SJSA1 (cell line): ENCODE results near the gene CALHM3. TPM values are rescaled to one million over a fixed set of nuclear protein-coding genes. Genes with fewer than 3 reads are reported as not detected.

Experiments used
- DNase-seq, 2 experiments: peaks; one replicate each; pipeline ENCODE4 v3.0.0-alpha.2; 2015 to 2020; ENCODE audit warnings: low spot score in 2 of 2, low read depth in 1 of 2
- H3K27ac ChIP-seq: fragments of 250-450 bp; sonication (Bioruptor Pico); 2 replicates; pipeline ENCODE4 v1.5.1; 2020; ENCODE audit warnings: mild to moderate bottlenecking, moderate library complexity
- H3K27me3 ChIP-seq: fragments of 250-450 bp; sonication (Bioruptor Pico); replicated peaks from 2 replicates; pipeline ENCODE4 v1.5.1; 2020; ENCODE audit warnings: mild to moderate bottlenecking, moderate library complexity
- H3K36me3 ChIP-seq: fragments of 250-450 bp; sonication (Bioruptor Pico); 2 replicates; pipeline ENCODE4 v1.5.1; 2020; ENCODE audit warnings: mild to moderate bottlenecking
- H3K4me1 ChIP-seq: fragments of 250-450 bp; sonication (Bioruptor Pico); replicated peaks from 2 replicates; pipeline ENCODE4 v1.6.1; 2021; ENCODE audit warnings: mild to moderate bottlenecking
- H3K4me3 ChIP-seq: fragments of 250-450 bp; sonication (Bioruptor Pico); 2 replicates; pipeline ENCODE4 v1.5.1; 2020; ENCODE audit warnings: mild to moderate bottlenecking
- H3K9me3 ChIP-seq: fragments of 250-450 bp; sonication (Bioruptor Pico); replicated peaks from 2 replicates; pipeline ENCODE4 v1.5.1; 2020; ENCODE audit warnings: mild to moderate bottlenecking
- total RNA-seq: library from RNA; depleted of rRNA; stranded (reverse); fragments of >200 nt; shearing (Covaris generic); gene quantifications from 2 replicates; pipeline ENCODE4 v1.2.3, GENCODE V29; 2014

Gene CALHM3
- total RNA-seq, 1 experiment from 2014 or later, result not detected

DNA sequence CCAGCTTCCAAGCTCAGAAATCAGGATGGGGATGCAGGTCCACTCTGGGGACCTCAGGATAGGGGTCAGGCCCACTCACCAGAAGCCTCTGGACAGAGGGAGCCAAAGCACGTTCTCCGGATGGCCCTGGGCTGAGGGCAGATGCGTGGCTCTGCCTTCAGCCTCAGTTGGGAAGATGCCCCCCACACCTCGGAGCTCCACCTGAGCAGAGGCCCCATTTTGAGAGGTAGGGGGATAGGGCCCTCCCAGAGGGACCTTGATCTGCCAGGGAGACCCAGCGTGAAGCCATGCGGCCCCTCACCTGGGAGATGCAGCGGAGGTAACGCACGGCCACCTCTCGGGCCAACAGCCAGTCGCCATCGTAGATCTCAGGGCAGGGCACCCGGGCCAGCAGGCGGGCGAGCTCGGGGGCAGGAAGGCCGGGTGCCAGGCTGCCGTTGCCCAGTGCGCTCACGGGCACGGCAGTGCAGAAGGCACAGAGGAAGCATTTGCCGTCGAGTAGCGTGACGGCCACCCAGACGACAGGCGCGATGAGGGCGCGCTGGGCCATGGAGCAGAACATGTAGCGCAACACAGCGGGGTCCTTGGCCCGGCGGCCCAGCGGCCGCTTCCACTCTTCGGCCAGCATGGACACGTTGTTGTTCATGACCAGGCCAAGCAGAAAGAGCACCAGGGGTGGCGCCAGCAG lies 21.0 kb downstream of the CALHM3 start:
- no peaks in the 10 kb centered on the region for H3K4me1 ChIP-seq
- no peak overlapping the region for H3K27ac ChIP-seq
- H3K9me3 ChIP-seq, result no peaks in the 10 kb centered on the region

DNA sequence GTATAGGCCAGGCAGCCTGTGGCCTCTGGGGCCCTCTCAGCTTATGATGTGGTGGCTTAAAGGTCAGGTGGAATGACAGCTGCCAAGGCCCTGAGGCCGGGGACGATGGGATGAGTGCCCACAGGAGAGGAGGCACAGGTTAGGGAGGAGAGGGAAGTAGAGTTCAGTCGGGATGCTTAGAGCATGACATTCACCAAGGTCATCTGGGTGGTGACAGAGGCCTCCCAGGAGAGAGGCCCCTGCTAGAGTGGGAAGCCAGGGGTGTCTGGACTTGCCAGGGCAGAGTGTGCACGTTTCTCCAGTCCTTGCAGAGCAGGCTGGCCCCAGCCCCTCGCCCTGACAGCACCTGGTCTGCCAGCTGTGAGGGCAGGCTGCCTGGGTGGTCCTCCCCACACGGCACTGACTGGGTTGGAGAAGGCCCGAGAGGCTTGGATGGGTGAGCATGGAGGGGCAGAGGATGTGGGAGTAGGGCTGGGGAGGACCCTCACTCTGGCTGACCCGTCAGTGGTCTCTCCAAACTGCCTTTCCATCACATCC lies 21.8 kb downstream of the CALHM3 start:
- no peak for DNase-seq
- H3K36me3 ChIP-seq, result no peaks in the 10 kb centered on the region
- H3K9me3 ChIP-seq, result no peaks in the 10 kb centered on the region
- no peaks in the 10 kb centered on the region; the same call in 1 of the 2 replicates for H3K4me1 ChIP-seq
- H3K4me3 ChIP-seq, result no peak overlapping the region
- no peak overlapping the region for H3K27ac ChIP-seq
- no peaks in the 10 kb centered on the region for H3K27me3 ChIP-seq

More for the DNA sequence above, 21.0 kb downstream of the CALHM3 start:
- no peak overlapping the region for H3K4me3 ChIP-seq
- no peaks in the 10 kb centered on the region for H3K27me3 ChIP-seq
- DNase-seq, result no peak
- H3K36me3 ChIP-seq, result no peaks in the 10 kb centered on the region

DNA sequence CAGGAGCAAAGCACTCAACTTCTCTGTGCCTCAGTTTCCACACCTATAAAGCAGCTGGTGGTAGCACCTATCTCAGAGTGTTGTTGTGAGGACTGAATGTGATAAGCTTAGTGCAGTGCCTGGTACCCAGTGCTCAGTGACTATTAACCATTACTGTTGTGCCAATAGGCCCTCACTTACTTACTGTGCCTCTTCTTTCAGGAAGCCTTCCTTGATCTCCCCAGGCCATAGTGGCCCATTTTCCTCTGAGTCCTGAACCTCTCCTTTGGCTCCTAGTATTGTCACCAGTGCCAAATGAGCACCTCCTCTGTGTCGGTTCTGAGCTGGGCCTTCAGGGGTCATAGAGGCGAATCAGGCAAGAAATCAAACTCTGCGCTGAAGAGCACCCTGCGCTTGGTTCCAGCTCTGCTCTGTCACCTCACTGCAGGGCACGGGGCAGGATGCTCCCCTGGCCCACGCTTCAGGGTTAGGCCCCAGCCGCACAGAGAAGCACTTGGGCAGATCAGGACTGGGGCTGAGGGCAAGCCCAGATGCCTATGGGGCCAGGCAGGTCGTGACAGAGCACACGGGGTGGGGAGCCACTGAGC lies 22.9 kb downstream of the CALHM3 start:
- Histone ChIP-seq H3K27ac (no peak overlapping the region), H3K4me3 (no peak overlapping the region), H3K9me3 (no peaks in the 10 kb centered on the region), H3K4me1 (no peaks in the 10 kb centered on the region; the same call in 1 of the 2 replicates), H3K36me3 (no peaks in the 10 kb centered on the region), H3K27me3 (no peaks in the 10 kb centered on the region)
- DNase-seq, result no peak

DNA sequence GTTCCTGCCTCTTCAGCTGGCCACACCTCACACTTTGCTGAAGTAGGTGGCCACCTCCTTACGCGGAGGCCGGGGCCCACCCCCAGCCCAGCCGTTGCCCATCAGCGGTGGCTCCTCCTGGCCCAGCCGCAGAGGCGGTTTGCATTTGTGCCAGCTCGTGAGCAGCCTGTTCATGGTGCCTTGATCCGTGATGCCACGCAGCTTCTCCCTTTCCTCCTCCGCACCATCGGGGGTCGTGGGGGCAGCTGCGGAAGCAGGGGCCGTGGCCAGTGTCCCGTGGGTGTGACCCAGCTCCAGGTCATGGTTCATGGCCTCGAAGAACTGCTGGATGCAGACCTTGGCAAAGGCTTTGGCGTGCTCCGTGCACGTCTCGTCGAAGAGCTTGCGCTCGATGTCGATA lies 23.8 kb downstream of the CALHM3 start:
- DNase-seq, result no peak
- H3K4me1 ChIP-seq, result no peaks in the 10 kb centered on the region; the same call in 1 of the 2 replicates
- no peaks in the 10 kb centered on the region for H3K9me3 ChIP-seq
- no peak overlapping the region for H3K27ac ChIP-seq
- no peaks in the 10 kb centered on the region for H3K27me3 ChIP-seq
- no peak overlapping the region for H3K4me3 ChIP-seq
- no peaks in the 10 kb centered on the region for H3K36me3 ChIP-seq

DNA sequence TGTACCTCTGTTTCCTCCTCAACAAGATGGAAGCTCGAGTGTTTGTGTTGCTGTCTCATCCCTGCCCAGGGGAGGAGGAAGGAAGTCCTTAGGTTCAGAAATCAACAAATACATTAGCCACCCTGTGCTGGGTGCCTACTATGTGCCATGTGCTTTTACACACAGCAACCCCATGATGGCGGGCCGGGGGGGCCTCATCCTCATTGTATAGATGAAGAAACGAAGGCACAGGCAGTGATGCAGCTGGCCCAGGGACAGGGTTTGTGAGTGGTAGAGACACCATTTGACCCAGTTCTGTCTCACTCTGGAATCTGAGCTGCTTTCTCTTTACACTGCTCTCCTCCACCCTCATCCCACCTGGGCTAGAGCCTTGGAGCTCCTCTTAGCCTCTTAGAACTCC lies 25.0 kb downstream of the CALHM3 start:
- H3K9me3 ChIP-seq, result no peaks in the 10 kb centered on the region
- no peaks in the 10 kb centered on the region for H3K27me3 ChIP-seq
- no peaks in the 10 kb centered on the region; the same call in 1 of the 2 replicates for H3K4me1 ChIP-seq
- DNase-seq, result no peak
- H3K27ac ChIP-seq, result no peak overlapping the region
- H3K36me3 ChIP-seq, result no peaks in the 10 kb centered on the region; the same call in 1 of the 2 replicates
- H3K4me3 ChIP-seq, result no peak overlapping the region

DNA sequence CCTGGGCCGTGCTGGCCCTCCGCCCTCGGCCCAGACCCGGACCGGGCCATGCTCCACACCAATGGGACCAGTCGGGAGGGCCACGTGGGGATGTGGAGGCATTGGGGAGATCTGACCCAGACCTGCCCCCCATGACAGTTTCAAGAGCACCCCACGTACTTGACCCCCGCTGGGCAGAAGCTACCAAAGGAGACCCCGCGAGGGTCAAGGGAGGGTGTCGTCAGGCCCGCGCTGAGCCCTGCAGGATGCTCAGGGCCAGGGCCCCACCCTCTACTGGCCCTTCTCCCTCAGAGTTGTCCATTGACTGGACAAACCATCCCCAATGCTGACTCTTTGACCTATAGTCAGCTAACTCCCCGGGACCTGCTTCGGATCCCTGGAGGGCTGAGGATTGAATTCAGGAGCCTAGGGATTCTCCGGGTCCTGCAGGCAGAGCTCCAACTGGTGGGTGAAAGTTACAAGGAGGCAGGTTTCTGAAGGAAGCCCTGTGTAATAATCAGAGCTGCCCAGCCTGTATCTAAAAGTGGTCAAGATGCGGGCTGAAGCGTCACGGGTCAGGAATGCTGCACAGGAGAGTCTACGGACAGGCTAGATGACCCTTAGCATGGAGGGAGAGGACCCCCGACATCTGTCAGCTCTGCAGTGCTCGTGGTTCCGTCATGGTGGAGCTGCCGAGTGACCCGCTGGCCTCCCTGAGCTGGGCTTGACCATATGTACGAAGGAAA lies 26.4 kb downstream of the CALHM3 start:
- no peaks in the 10 kb centered on the region for H3K9me3 ChIP-seq
- H3K27me3 ChIP-seq, result no peaks in the 10 kb centered on the region
- H3K4me3 ChIP-seq, result no peak overlapping the region
- no peaks in the 10 kb centered on the region; the same call in 1 of the 2 replicates for H3K4me1 ChIP-seq
- peaks cover 1% of the 10 kb centered on the region; the same call in 1 of the 2 replicates for H3K36me3 ChIP-seq
- H3K27ac ChIP-seq, result no peak overlapping the region
- DNase-seq, result no peak

DNA sequence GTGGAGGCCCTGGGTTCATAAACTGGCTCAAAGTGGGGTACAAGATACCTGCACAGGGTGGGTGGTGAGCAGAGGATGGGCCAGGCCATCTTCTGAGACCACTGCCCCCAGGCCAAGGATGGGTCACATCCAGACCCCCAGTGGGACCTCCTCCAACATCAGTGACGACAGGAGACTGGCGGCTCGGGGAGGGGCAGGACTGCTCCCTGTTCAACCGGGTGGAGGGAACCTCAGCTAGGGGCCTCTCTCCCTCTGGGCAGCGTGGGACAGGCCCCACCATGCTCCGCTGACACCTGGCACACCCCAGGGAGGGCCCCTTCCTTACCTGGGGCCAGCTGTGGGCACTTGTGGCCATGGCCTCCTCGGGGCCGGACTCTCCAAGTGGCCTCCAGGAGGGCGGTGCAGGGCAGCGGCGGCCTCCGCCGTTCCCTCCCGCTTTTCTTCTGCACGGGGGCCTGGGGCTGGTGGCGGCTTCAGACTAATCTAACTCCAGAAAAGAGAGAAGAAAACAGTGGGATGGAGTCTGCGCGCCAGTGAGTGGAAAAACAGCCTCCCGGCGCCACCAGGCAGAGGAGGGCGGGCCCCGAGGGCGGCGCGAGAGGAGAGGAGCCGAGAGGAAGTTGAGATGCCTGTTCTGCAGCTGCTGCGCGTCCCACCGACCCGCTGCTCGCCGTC lies 27.1 kb downstream of the CALHM3 start, which contains the start of gene CALHM2:
Gene CALHM2, minus strand, starts transcription at position 540 of the 675 bp plus-strand sequence. CDS start 2,429 bp downstream, outside the sequence.
- H3K27ac ChIP-seq, result no peak within 1 kb of the TSS

DNA sequence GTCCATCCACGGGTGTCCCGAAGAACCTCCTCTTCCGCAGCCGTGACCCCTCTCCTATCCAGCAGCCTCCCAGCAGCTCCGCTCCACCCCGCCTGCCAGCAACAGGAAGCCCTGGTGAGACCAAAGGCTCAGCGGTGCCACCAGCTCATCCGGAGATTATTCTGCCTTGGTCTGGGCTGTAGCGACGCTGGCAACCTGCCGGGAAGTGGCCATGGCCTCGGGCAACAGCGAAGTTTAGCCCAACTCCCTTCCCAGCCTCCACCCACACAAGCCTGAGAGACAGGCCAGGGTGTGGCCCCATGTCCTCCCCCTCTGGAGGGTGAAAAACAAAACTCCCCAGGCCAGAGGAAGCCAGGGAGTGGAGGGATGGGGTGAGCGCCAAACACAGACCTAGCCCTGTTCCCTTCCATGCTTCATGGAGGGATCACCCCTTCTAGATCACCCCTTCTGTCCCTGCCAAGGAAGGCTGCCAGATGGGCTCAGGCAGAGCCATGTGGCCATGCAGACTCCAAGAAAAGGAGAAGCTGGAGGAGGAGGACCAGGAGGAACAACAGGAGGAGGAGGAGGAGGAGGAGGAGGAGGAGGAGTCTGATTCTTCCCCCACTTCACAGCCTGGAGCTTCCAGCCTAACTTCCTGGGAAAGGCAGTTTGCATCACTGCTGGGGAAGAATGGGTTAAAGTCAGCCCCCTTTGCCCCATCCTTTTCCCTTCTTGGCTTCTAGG lies 27.8 kb downstream of the CALHM3 start:
- H3K4me3 ChIP-seq, result no peak overlapping the region
- peaks cover 10% of the 10 kb centered on the region for H3K36me3 ChIP-seq
- no peaks in the 10 kb centered on the region for H3K9me3 ChIP-seq
- no peak for DNase-seq
- H3K4me1 ChIP-seq, result no peaks in the 10 kb centered on the region; the same call in 1 of the 2 replicates
- no peak overlapping the region for H3K27ac ChIP-seq
- H3K27me3 ChIP-seq, result no peaks in the 10 kb centered on the region

More for the DNA sequence above, 27.1 kb downstream of the CALHM3 start, which contains the start of gene CALHM2:
- no peak for DNase-seq
- H3K36me3 ChIP-seq, result peaks cover 8% of the 10 kb centered on the region; the same call in 1 of the 2 replicates
- no peaks in the 10 kb centered on the region for H3K27me3 ChIP-seq
- H3K4me1 ChIP-seq, result no peaks in the 10 kb centered on the region; the same call in 1 of the 2 replicates
- no peaks in the 10 kb centered on the region for H3K9me3 ChIP-seq
- H3K4me3 ChIP-seq, result no peak within 1 kb of the TSS

DNA sequence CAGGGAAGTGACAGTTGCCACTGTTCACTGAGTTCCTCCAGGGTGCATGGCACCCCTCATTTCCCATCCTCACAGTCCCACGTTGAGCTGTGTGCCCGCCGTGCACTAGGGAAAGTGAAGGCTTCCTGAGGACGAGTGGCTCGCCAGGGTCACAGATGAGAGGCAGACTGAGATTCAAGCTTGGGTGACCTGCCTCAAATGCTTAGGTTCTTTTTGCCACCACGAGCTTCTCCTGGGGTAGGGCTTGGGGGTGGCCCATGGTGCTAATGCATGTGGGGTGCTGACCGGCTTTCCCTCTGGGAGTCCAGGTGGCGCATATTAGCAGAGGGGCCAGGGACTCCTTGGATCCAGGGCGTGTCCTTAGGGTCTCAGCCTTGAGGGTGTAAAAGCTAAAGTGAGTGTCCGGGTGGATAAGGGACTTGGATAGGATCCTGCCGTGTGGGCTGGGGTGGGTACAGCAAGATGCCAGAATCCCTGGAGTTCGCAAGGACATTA lies 28.8 kb downstream of the CALHM3 start:
- no peaks in the 10 kb centered on the region for H3K27me3 ChIP-seq
- H3K4me3 ChIP-seq, result no peak overlapping the region
- H3K36me3 ChIP-seq, result peaks cover 19% of the 10 kb centered on the region
- H3K27ac ChIP-seq, result no peak overlapping the region
- no peaks in the 10 kb centered on the region for H3K9me3 ChIP-seq
- no peak for DNase-seq
- H3K4me1 ChIP-seq, result no peaks in the 10 kb centered on the region; the same call in 1 of the 2 replicates

DNA sequence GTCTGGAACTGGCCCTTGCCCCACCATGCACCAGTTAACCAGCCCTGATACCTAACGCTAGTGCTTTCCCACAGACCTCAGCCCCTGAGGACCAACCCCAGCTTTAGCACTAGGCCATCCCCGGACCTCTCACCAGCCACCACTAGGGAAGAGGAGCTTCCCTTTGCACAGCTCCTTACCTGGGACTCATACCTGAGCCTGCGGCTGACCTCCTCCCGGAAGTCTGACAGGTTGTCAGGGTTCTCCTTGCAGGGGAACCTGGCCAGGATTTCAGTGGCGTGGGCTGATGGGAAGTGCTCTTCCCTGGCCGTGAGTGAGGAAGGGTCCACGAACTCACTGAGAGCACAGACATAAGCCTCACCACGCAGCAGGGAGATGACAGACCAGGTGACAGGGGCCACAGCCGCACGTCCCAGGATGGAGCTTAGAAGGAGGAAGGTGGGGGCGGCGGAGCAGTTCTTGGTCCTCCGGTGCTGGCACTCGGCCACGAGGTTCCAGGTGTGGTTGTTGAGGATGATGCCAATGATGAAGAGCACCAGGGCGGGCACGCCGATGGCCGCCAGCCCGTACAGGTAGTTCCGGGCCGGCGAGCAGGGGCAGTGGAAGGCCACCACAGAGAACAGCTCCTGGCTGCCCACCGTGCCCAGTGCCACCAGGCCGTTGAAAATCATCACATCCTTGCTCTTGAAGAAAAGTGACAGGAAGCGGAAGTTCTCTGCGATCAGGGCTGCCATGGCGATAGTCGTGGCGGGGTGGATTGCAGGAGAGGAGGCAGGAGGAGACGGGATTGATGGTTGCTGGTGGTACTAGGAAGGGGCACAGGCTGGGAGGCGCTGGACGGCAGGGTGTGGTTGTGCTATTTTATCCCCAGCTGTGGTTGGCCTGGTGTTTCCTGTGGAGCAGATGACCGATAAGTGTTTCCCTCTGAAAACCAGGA lies 29.6 kb downstream of the CALHM3 start:
- no peaks in the 10 kb centered on the region for H3K9me3 ChIP-seq
- H3K36me3 ChIP-seq, result peaks cover 27% of the 10 kb centered on the region
- no peak overlapping the region for H3K27ac ChIP-seq
- DNase-seq, result no peak
- no peaks in the 10 kb centered on the region; the same call in 1 of the 2 replicates for H3K4me1 ChIP-seq
- H3K4me3 ChIP-seq, result no peak overlapping the region
- H3K27me3 ChIP-seq, result no peaks in the 10 kb centered on the region

DNA sequence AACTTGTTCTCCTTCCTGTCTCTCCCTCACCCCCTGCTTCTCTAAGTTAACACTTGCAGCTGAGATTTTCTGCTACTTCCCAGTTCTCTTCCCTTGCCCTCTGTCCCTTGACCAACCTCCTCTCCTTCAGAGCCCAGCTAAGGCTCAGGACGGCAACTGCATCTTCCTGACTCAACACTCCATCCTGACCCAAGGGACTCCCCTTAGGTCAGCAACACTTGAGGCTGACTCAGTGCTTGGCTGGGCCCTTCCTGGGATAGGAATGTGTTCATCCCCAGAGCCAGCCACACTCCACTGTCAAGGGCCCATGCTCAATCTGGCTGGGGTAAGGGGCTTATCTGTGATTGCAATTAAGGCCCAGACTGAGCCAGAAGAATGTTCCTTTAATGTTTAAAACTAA lies 30.3 kb downstream of the CALHM3 start:
- H3K4me3 ChIP-seq, result no peak overlapping the region
- no peak for DNase-seq

DNA sequence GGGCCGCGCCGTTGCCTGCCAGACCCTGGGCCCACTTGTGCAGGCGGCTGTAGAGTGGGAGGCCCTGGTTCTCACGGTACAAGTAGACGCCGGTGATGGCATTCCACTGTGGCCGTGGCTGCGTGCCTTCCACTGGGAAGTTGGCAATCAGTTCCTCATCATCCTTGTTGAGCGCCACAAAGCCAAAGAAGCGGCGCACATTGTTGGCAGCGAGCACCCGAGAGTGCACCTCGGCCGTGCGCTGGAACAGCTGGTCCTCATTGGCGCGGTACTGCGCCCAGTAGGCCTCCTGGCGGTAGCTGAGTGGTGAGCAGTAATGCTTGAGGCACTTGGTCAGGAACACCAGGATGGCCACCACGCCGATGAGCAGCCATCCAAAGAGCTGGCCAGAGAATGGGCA lies 31.9 kb downstream of the CALHM3 start:
- no peak for DNase-seq
- Histone ChIP-seq H3K4me1 (no peaks in the 10 kb centered on the region; the same call in 1 of the 2 replicates), H3K36me3 (peaks cover 50% of the 10 kb centered on the region), H3K9me3 (no peaks in the 10 kb centered on the region), H3K27ac (no peak overlapping the region), H3K4me3 (no peak overlapping the region), H3K27me3 (no peaks in the 10 kb centered on the region)

More for the DNA sequence above, 30.3 kb downstream of the CALHM3 start:
- no peaks in the 10 kb centered on the region; the same call in 1 of the 2 replicates for H3K4me1 ChIP-seq
- no peaks in the 10 kb centered on the region for H3K9me3 ChIP-seq
- H3K27ac ChIP-seq, result no peak overlapping the region
- peaks cover 34% of the 10 kb centered on the region for H3K36me3 ChIP-seq
- no peaks in the 10 kb centered on the region for H3K27me3 ChIP-seq
